Pons (tissue), 1 donor: Measurements from ENCODE around the gene SLC29A3.
"Not testable (repeated sequence)": the region's sequence is repeated elsewhere in the genome, so short reads cannot be mapped to it uniquely, and the experiment has no call there.

Source experiments
- DNase-seq: peaks from one replicate; pipeline ENCODE4 v3.0.0-alpha.2; 2016; ENCODE audit warnings: low spot score

SLC29A3 gene

GRCh38 chr10:71284544-71285179 is 34.4 kb upstream of the SLC29A3 start:
- DNase-seq = no peak

- no peak for DNase-seq
Observed at GRCh38 chr10:71285180-71285545, 33.9 kb upstream of the SLC29A3 start.

GRCh38 chr10:71285986-71286385 is 33.1 kb upstream of the SLC29A3 start:
- DNase-seq = no peak

- DNase-seq = no peak
Observed at GRCh38 chr10:71286521-71287294, 32.4 kb upstream of the SLC29A3 start.

- DNase-seq = no peak
Observed at GRCh38 chr10:71287456-71287855, 31.6 kb upstream of the SLC29A3 start.

- no peak for DNase-seq
Observed at GRCh38 chr10:71288461-71288860, 30.6 kb upstream of the SLC29A3 start.

- DNase-seq = no peak
Observed at GRCh38 chr10:71289421-71290130, 29.5 kb upstream of the SLC29A3 start.

- DNase-seq = no peak
Observed at GRCh38 chr10:71290331-71290730, 28.7 kb upstream of the SLC29A3 start.

- DNase-seq = no peak
Observed at GRCh38 chr10:71290806-71291527, 28.1 kb upstream of the SLC29A3 start.

GRCh38 chr10:71291528-71291900 is 27.5 kb upstream of the SLC29A3 start:
- no peak for DNase-seq

- DNase-seq = no peak
Observed at GRCh38 chr10:71292624-71293445, 26.2 kb upstream of the SLC29A3 start.

GRCh38 chr10:71293446-71294084 is 25.5 kb upstream of the SLC29A3 start:
- DNase-seq = no peak

- DNase-seq = no peak
Observed at GRCh38 chr10:71294091-71294561, 24.9 kb upstream of the SLC29A3 start.

GRCh38 chr10:71294856-71295255 is 24.2 kb upstream of the SLC29A3 start:
- no peak for DNase-seq

- no peak for DNase-seq
Observed at GRCh38 chr10:71295641-71296040, 23.4 kb upstream of the SLC29A3 start.

- DNase-seq = no peak
Observed at GRCh38 chr10:71296086-71296485, 23.0 kb upstream of the SLC29A3 start.

- DNase-seq = not testable (repeated sequence)
Observed at GRCh38 chr10:71296811-71297210, 22.2 kb upstream of the SLC29A3 start.

GRCh38 chr10:71297343-71297742 is 21.7 kb upstream of the SLC29A3 start:
- DNase-seq = no peak

GRCh38 chr10:71299071-71299785 is 19.8 kb upstream of the SLC29A3 start:
- DNase-seq = no peak
